ENCODE results near the gene NT5E. TPM values are rescaled to one million over a fixed set of nuclear protein-coding genes. Genes with fewer than 3 reads are reported as not detected.

The NT5E gene
- total RNA-seq, 1 experiment from 2014 or later = 76.5 TPM

GRCh38 chr6:85421972-85422371, 27.9 kb upstream of the NT5E start:
- no peak for DNase-seq
- Mint-ChIP-seq H3K4me1 (ENCODE audit: low read depth, unreplicated experiment) (peaks cover 36% of the 10 kb centered on the region), H3K27ac (ENCODE audit: unreplicated experiment) (no peak overlapping the region), H3K27me3 (ENCODE audit: unreplicated experiment) (no peaks in the 10 kb centered on the region), H3K9me3 (ENCODE audit: low read depth, unreplicated experiment) (peaks cover 3% of the 10 kb centered on the region), H3K36me3 (ENCODE audit: insufficient read depth, unreplicated experiment) (no peaks in the 10 kb centered on the region), H3K4me3 (ENCODE audit: low read depth, unreplicated experiment) (no peak overlapping the region)
- no TSS peak for BruUV-seq (replicated peaks)
- CTCF ChIA-PET = no interaction called here
- no peak for TF ChIP-seq CTCF (IDR thresholded peaks at IDR 0.05; ENCODE audit: unreplicated experiment)
- intact Hi-C loops (cut with micrococcal nuclease; ENCODE audit: unreplicated experiment) = no loop called here

- Mint-ChIP-seq H3K9me3 (ENCODE audit: low read depth, unreplicated experiment) (peaks cover 3% of the 10 kb centered on the region), H3K4me3 (ENCODE audit: low read depth, unreplicated experiment) (no peak overlapping the region), H3K36me3 (ENCODE audit: insufficient read depth, unreplicated experiment) (no peaks in the 10 kb centered on the region), H3K4me1 (ENCODE audit: low read depth, unreplicated experiment) (peaks cover 25% of the 10 kb centered on the region), H3K27me3 (ENCODE audit: unreplicated experiment) (no peaks in the 10 kb centered on the region), H3K27ac (ENCODE audit: unreplicated experiment) (no peak overlapping the region)
- TF ChIP-seq CTCF (IDR thresholded peaks at IDR 0.05; ENCODE audit: unreplicated experiment) = no peak
- CTCF ChIA-PET = no interaction called here
- intact Hi-C loops (cut with micrococcal nuclease; ENCODE audit: unreplicated experiment) = no loop called here
- no TSS peak for BruUV-seq (replicated peaks)
- no peak for DNase-seq
Measured at GRCh38 chr6:85422996-85423395, 26.9 kb upstream of the NT5E start.

GRCh38 chr6:85424981-85425380, 24.9 kb upstream of the NT5E start:
- CTCF ChIA-PET = no interaction called here
- no peak for DNase-seq
- TF ChIP-seq CTCF (IDR thresholded peaks at IDR 0.05; ENCODE audit: unreplicated experiment) = no peak
- BruUV-seq (replicated peaks) = no TSS peak
- H3K27ac Mint-ChIP-seq (ENCODE audit: unreplicated experiment) = no peak overlapping the region
- H3K27me3 Mint-ChIP-seq (ENCODE audit: unreplicated experiment) = no peaks in the 10 kb centered on the region
- intact Hi-C loops (cut with micrococcal nuclease; ENCODE audit: unreplicated experiment) = no loop called here
- peaks cover 3% of the 10 kb centered on the region for H3K9me3 Mint-ChIP-seq (ENCODE audit: low read depth, unreplicated experiment)
- peaks cover 10% of the 10 kb centered on the region for H3K4me1 Mint-ChIP-seq (ENCODE audit: low read depth, unreplicated experiment)
- no peaks in the 10 kb centered on the region for H3K36me3 Mint-ChIP-seq (ENCODE audit: insufficient read depth, unreplicated experiment)
- H3K4me3 Mint-ChIP-seq (ENCODE audit: low read depth, unreplicated experiment) = no peak overlapping the region

- H3K27me3 Mint-ChIP-seq (ENCODE audit: unreplicated experiment) = no peaks in the 10 kb centered on the region
- no peaks in the 10 kb centered on the region for H3K36me3 Mint-ChIP-seq (ENCODE audit: insufficient read depth, unreplicated experiment)
- peaks cover 3% of the 10 kb centered on the region for H3K9me3 Mint-ChIP-seq (ENCODE audit: low read depth, unreplicated experiment)
- H3K4me1 Mint-ChIP-seq (ENCODE audit: low read depth, unreplicated experiment) = peaks cover 10% of the 10 kb centered on the region
- BruUV-seq (replicated peaks) = no TSS peak
- no peak for TF ChIP-seq CTCF (IDR thresholded peaks at IDR 0.05; ENCODE audit: unreplicated experiment)
- no peak overlapping the region for H3K27ac Mint-ChIP-seq (ENCODE audit: unreplicated experiment)
- CTCF ChIA-PET = no interaction called here
- intact Hi-C loops (cut with micrococcal nuclease; ENCODE audit: unreplicated experiment) = no loop called here
- DNase-seq = no peak
- no peak overlapping the region for H3K4me3 Mint-ChIP-seq (ENCODE audit: low read depth, unreplicated experiment)
Measured at GRCh38 chr6:85425997-85426396, 23.9 kb upstream of the NT5E start.

- no peak for TF ChIP-seq CTCF (IDR thresholded peaks at IDR 0.05; ENCODE audit: unreplicated experiment)
- Mint-ChIP-seq H3K27ac (ENCODE audit: unreplicated experiment) (no peak overlapping the region), H3K27me3 (ENCODE audit: unreplicated experiment) (no peaks in the 10 kb centered on the region), H3K36me3 (ENCODE audit: insufficient read depth, unreplicated experiment) (no peaks in the 10 kb centered on the region), H3K4me3 (ENCODE audit: low read depth, unreplicated experiment) (no peak overlapping the region), H3K4me1 (ENCODE audit: low read depth, unreplicated experiment) (no peaks in the 10 kb centered on the region), H3K9me3 (ENCODE audit: low read depth, unreplicated experiment) (peaks cover 3% of the 10 kb centered on the region)
- BruUV-seq (replicated peaks) = no TSS peak
- intact Hi-C loops (cut with micrococcal nuclease; ENCODE audit: unreplicated experiment) = no loop called here
- CTCF ChIA-PET = no interaction called here
- DNase-seq = no peak
Measured at GRCh38 chr6:85428486-85428885, 21.4 kb upstream of the NT5E start.

Measured in Calu3 (cell line).